Inflammatory macrophage treated with lipopolysaccharide for 4 hours (primary cell): ENCODE results near the gene C6orf141.
"Not testable (repeated sequence)": the region's sequence is repeated elsewhere in the genome, so short reads cannot be mapped to it uniquely, and the experiment has no call there.

Experiments used
- DNase-seq: peaks from one replicate; pipeline ENCODE4 v3.0.0-alpha.2; 2020

Gene C6orf141

GRCh38 chr6:49582529-49582928 is 32.1 kb downstream of the C6orf141 start:
- no peak for DNase-seq

- not testable (repeated sequence) for DNase-seq
Observed at GRCh38 chr6:49587262-49587661, 36.8 kb downstream of the C6orf141 start.
